ENCODE results near the gene NKAPD1.

- no peak for TF ChIP-seq MAFK (IDR thresholded peaks at IDR 0.05; ENCODE audit: low read depth, low read length)
- no peak for TF ChIP-seq RFX5 (IDR thresholded peaks at IDR 0.05; ENCODE audit: low read depth, low read length)
- no peak for TF ChIP-seq CTCF (conservative IDR thresholded peaks at IDR 0.05; ENCODE audit: low read depth, low read length)
- TF ChIP-seq POLR2A (IDR thresholded peaks at IDR 0.05; ENCODE audit: low read depth, low read length), result no peak
- no peak for TF ChIP-seq SMC3 (IDR thresholded peaks at IDR 0.05; ENCODE audit: low read depth, low read length)
Measured at GRCh38 chr11:112073941-112074811, at the start of gene NKAPD1, which contains the start of gene PIH1D2.

Data from IMR-90 (cell line).